ENCODE results near the gene RTN4RL2.

The RTN4RL2 gene

GRCh38 chr11:57462597-57462996, 2.3 kb downstream of the RTN4RL2 start:
- DNase-seq (ENCODE audit: low read depth): no peak

- DNase-seq (ENCODE audit: low read depth): no peak
Observed at GRCh38 chr11:57463671-57464538, 3.6 kb downstream of the RTN4RL2 start.

- DNase-seq (ENCODE audit: low read depth): no peak
Observed at GRCh38 chr11:57464539-57465181, 4.3 kb downstream of the RTN4RL2 start.

- DNase-seq (ENCODE audit: low read depth): no peak
Observed at GRCh38 chr11:57466680-57467079, 6.4 kb downstream of the RTN4RL2 start.

GRCh38 chr11:57467508-57468157, 7.3 kb downstream of the RTN4RL2 start:
- DNase-seq (ENCODE audit: low read depth): no peak

- no peak for DNase-seq (ENCODE audit: low read depth)
Observed at GRCh38 chr11:57468276-57468675, 7.9 kb downstream of the RTN4RL2 start.

- DNase-seq (ENCODE audit: low read depth): no peak
Observed at GRCh38 chr11:57469268-57469667, 8.9 kb downstream of the RTN4RL2 start.

GRCh38 chr11:57471496-57471895, 11.2 kb downstream of the RTN4RL2 start:
- no peak for DNase-seq (ENCODE audit: low read depth)

- DNase-seq (ENCODE audit: low read depth): no peak
Observed at GRCh38 chr11:57473285-57473841, 13.0 kb downstream of the RTN4RL2 start.

- no peak for DNase-seq (ENCODE audit: low read depth)
Observed at GRCh38 chr11:57474017-57474802, 13.9 kb downstream of the RTN4RL2 start.

- no peak for DNase-seq (ENCODE audit: low read depth)
Observed at GRCh38 chr11:57474803-57475115, 14.4 kb downstream of the RTN4RL2 start.

- DNase-seq (ENCODE audit: low read depth): no peak
Observed at GRCh38 chr11:57475191-57475590, 14.9 kb downstream of the RTN4RL2 start.

- DNase-seq (ENCODE audit: low read depth): no peak
Observed at GRCh38 chr11:57475671-57476046, 15.3 kb downstream of the RTN4RL2 start.

GRCh38 chr11:57476047-57476756, 15.9 kb downstream of the RTN4RL2 start:
- DNase-seq (ENCODE audit: low read depth): no peak

- DNase-seq (ENCODE audit: low read depth): peak; percentile 52
Observed at GRCh38 chr11:57476757-57477506, 16.6 kb downstream of the RTN4RL2 start.

- DNase-seq (ENCODE audit: low read depth): no peak
Observed at GRCh38 chr11:57477507-57478189, 17.3 kb downstream of the RTN4RL2 start.

- DNase-seq (ENCODE audit: low read depth): no peak
Observed at GRCh38 chr11:57479021-57479663, 18.8 kb downstream of the RTN4RL2 start.

- no peak for DNase-seq (ENCODE audit: low read depth)
Observed at GRCh38 chr11:57479911-57480310, 19.6 kb downstream of the RTN4RL2 start.

- peak; percentile 56 for DNase-seq (ENCODE audit: low read depth)
Observed at GRCh38 chr11:57480409-57481137, 20.2 kb downstream of the RTN4RL2 start.
